Gastroesophageal sphincter (tissue), 3 donors: Measurements from ENCODE around the gene EXOC4.

Experiments used
- CTCF ChIP-seq, 4 experiments: fragments of 200-600 bp in 2 of 4; fragments of 450-650 bp in 2 of 4; sonication (generic) in 1 of 4; IDR thresholded peaks; one replicate each; pipeline ENCODE4 v1.5.1; 2017 to 2019; ENCODE audit warnings: antibody characterized with exemption in 4 of 4, mild to moderate bottlenecking in 2 of 4, moderate library complexity in 2 of 4
- POLR2A ChIP-seq, 2 donors: fragments of 450-650 bp; IDR thresholded peaks; one replicate each; pipeline ENCODE4 v1.6.1; 2017; ENCODE audit warnings: antibody characterized with exemption in 2 of 2, mild to moderate bottlenecking in 2 of 2, moderate library complexity in 1 of 2
- POLR2AphosphoS5 ChIP-seq: sonication (generic); formaldehyde crosslinking; IDR thresholded peaks from one replicate; pipeline ENCODE4 v1.6.1; 2017; ENCODE audit warnings: antibody characterized with exemption

GRCh38 chr7:133536450-133536849, 283.6 kb downstream of the EXOC4 start:
- TF ChIP-seq CTCF (IDR thresholded peaks at IDR 0.05) (no peak), POLR2A (IDR thresholded peaks at IDR 0.05) (no peak), POLR2AphosphoS5 (no peak)
